CD4-positive, alpha-beta T cell treated with Interleukin-1 beta for 1 hour (primary cell): ENCODE measurements around the gene TENM3.

ENCODE experiments used
- DNase-seq, 2 donors: peaks; one replicate each; pipeline ENCODE4 v3.0.0-alpha.2; 2020 to 2022

TENM3 gene

DNA sequence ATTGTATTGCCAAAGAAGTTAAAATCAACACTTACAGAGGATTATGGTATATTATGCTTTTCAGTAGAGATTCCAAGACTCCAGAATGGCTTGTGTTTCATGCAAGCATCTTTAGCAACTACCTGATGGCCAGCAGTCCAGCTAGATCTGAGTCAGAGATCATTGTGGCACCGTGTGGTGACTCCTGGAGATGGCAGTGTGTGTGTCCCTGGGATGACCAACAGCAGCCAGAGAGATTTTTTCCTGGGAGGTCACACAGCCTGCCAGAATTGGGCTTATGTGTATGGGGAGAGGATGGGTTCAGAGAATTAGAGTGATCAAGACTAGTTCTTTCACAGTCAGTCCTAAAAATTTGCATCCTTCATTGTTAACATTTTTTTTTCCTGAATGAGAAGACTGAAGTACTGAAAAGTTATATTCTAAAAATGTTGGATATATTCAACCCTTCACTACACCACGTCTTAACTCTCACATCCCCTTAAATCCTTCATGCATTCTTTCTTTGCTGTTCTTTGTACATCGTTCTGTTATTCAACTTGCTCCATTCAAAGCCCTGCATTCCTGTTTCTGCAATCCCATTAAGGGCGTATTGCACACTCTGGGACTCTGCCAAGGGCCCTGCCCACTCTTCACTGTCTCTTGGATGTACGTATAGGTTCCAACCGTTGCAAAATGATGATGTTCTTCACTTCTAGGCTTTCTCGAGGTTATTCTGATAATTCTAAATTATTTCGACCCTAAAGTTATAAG, 12.4 kb downstream of the TENM3 start:
- no peak for DNase-seq

DNA sequence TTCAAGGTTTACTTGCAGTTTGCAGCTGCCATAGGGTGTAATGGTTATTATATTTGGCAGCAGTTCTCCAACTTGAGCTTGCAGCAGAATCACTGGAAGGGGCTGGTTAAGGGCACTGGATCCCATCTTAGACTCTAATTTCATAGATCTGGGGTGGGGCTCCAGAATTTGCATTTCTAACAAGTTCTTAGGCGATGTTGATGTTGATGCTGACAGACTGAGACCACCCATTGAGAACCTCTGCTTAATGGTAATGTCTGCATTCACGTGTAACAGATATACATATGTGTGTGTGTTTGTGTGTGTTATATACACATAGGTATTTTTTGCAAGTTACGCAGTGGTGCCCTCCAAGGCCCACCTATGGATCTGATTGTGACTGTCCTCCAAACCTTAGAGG, 13.8 kb downstream of the TENM3 start:
- no peak for DNase-seq

DNA sequence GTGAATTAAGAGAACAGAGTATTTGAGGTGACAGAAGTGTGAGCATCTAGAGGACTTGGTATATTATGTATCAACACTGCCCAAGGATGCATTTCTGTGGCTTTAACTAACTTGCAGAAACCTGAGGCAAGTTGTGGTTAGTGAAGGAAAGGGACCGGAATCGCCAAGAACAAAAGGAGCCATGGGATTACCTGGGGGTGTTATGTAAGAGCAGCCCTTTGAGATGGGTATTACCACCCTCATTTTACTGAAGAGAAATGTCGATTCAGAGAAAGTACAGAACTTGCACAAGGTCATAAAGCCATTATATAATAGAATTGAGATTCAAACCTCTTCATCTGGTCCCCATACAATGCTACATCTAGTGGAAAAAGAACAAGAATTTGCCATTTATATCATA, 14.3 kb downstream of the TENM3 start:
- no peak for DNase-seq

DNA sequence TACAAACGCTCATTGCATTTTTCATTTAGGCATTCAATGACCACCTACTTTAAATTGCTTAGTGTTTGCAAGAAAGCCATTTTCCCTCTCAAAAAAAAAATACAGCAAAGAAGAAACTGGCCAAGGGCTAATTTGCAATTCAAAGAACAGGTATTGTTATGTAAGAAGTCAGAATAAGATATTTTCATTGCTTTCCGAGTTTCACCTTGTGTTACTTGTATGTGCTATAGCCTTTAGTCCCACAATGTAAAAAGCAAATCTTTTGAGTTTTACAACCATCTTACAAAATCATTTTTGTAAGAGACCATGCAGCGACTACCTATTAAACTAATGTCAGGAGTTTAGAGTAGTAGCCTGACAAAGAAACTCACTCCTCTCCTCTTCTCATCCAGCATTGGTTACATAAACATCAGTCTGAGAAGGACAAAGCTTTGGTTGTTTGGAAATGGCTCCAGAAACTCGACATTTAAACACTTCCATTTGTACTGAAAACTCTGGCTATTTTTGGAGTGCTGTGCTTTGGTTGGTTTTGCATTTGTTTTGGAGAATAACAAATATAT, 15.3 kb downstream of the TENM3 start:
- no peak for DNase-seq

DNA sequence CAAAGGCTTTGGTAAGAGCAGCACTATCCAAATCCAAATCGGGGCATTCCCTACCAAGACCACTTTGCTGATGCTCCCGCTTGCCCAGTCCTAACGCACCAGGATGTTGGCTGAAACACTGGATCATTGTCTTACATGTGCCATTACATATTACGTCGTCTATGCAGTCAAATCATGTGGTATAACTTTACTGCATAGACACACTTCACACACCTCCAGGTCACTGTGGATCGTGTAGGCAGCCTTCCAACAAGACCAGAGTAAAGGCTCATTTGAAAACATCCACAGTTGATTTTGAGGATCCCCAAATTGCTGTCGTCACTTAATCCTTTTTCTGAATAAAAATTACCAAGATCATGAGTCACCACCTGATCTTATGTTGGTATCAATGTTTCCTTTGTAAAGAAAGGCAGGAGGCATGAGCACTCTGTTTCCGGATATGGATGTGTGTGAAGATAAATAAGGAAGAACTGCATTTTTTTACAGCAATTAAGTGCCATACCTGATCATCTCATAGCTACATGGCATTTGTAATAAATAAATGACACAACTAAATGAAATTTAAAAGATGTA, 18.5 kb downstream of the TENM3 start:
- DNase-seq, result no peak

DNA sequence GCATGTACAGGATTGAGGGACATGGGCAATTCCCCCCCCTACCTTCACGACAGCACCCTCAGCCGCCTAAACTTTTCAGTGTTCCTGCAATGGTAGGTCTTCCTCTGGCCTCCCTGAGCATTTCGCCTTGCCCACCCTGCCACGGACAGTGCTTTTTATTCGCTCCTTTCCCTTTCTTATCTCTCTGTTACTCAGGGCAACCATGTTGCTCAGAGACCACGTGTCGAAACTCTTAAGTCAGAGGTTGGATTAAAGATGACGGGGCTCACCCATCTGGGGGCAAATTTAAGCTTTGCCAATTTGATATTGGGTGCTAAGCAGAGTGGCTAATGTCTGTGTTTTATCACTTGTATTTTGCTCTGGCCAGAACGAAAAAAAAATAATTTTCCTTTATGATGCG, 20.4 kb downstream of the TENM3 start:
- no peak for DNase-seq

DNA sequence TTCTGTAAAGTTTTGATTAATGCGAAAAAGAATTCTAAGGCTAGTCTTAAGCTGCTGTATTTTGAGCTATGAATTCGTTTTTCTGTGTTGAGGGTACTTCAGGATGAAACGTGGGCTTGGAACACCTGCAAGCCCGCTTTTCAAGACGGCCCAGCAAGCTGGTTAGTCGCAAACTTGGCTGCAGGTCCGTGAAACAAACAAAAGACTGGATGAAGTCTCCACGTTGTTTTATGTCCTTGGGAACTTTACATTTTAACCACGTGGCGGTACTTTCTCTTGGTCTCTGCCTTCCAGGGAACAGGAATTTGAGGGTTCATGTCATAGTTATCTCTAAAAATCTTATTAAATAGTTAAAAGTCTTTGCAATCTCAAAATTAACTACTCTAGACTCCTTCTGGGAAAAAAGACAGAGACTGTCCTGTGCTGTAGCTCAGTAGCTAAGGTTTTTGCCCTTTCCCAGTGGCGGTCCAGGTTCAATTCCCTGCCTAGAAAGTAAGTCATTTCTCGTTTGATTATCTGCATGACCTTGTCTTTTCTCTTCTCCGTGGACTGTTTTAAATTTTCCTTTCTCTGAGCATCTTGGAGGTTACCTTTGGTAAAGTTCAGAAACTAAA, 21.0 kb downstream of the TENM3 start:
- no peak for DNase-seq

DNA sequence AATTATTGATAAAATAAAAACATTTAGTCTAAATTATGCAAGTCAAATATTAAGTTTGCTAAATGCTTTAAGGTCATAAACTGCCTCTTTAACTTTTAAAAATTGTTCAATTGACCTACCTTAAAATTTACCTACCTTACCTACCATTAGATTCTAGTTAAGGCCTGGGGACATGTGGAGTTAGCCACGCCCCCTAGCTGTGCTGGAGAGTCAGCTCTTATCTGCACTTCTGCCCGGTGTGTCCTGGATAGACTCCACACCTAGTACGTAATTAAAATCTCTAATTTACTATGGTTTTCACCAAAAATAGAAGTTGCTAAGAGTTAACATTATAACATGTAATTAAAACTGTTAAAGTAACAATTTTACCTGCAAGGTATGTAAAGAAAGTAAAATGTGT, 22.7 kb downstream of the TENM3 start:
- no peak for DNase-seq

DNA sequence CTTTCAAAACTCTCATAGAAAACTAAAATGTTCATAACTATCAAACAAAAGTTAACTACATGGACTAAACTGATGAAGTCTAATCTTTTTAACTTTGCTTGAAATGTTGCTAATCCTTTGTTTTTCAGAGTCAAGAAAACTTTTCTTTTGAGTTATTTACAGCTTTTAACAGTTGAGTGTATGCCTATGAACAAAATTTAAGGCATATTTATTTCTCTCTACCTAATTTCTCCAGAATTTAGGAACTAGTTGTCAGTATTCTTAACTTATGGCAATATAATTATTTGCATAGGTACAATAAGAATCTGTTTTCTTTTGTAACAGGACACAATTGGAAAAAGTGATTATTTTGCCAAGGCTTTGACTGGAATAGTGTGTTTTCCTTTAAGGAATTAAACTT, 23.8 kb downstream of the TENM3 start:
- no peak for DNase-seq

DNA sequence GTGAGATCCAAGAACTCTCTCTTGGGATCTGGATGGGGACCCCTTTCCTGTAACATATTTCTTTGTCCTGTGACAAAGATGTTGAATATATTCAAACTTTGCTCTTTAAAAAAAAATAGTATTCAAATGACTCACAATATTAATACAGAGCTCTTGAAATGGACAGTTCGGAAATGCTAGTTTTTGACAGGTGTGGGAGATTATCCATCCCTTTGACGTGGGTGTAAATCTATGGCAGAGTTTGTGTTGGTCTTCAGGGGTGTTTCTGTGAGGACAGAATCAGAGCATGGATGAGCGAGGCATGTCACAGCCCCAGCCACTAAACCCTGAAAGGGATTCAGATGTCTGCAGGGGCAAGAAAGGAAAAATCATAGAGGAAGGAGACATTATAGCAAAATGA, 25.8 kb downstream of the TENM3 start:
- no peak for DNase-seq

DNA sequence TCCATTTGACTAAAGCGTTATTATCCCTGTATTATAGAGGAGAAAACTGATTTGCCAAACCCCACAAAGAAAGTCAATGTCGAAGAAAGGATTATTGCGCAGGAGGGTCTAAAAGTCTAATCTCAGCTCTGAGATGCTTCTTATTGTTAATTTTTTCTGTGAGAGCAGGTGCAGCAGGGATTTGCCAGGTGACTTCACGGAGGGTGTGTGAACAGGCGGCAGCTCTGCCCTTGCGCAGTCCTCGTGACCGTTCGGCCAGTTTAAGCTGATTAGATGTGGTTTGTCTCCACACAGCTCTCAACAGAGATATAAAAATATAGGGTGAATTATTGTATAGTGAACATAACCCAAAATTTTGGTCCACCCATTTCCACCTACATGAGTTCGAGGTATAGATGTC, 28.5 kb downstream of the TENM3 start:
- no peak for DNase-seq

DNA sequence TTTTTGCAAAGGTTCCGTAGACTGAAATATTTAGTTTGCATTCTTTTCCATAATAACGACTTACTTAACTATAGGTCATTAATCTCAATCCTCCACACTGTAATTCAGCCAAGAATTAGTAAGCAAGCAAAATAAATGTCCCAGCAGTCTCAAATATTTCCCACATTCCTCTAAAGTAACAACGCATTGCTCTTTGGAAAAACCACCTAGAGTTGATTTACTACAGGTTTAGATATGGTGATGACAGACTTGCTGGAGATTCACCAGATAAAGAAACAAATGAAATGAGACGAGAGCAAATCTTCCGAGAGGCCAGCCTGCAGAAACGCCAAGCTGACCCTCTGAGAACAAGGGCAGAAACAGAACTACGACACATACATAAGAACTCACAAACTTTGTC, 28.9 kb downstream of the TENM3 start:
- no peak for DNase-seq

DNA sequence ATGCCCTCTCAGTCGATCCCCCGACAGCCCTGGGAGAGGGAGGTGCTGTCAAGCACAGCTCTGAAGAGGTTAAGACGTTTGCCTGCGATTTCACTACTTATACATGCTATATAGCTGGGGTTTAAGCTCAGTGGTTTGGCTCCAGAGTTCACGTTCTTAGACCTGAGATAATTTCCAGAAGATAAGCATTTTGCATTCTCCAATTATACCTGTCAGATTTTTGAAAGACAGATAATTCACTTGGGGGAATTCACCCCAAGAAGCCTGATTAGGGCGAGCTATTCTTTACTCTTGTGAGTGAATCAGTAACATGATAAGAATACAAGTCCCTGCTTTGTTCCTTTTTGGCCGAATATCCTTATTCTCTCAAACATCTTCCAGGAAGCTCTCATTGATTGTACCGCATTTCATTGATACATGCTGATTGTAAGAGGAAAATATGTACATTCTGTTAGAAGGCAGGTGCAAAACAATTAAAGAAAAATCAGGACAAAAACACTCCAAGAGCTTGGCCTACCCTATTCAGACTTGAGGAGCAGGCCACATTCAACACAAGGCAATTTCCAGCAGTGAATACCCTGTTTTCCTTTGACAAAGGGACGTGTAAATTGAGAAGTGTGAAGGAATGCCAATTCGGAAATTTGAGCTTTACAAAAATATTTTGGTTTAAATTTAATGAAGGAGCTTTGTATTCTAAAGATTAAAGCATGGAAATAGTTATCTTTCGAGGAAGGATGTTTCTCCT, 30.2 kb downstream of the TENM3 start:
- DNase-seq, result no peak

DNA sequence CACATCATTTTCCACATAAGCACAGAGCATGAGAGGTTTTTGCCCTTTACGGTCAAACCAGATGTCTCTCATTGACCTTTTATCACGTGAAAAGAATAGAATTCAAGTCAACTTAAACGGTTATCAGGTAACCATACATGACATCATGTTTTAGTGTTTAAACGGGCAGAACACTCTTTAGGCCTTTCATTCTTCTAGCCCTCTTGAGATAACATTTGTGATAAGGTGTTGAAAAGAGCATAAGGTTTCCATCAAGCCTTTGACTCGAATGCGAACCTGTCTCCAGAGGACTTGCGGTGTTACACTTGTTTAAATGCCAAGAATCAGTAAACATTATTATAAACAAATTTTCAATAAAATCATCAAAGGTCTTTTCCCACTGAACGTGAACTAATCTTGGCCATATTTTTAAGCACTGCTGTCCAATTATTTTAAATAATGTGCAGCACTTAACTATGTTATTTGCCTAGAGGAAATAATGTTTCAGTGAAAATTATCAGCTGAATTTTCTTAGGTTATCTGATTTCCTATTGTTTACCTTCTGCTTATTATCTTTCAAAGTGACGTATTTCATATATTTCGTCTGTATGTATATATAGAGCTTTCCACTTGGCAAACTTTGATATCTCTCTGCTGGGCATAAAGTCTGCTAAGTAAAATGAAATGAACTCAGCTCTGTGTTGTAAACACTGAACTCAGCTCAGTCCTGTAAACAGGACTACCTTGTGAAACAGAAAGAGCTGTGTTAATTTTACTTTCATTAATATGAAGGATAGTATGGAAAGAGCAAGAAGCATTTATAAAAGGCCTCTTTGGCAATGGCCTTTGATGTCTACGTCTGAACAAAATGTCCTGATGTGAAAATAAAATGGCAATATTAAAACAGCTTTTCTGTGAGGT, 33.3 kb downstream of the TENM3 start:
- DNase-seq, result no peak

DNA sequence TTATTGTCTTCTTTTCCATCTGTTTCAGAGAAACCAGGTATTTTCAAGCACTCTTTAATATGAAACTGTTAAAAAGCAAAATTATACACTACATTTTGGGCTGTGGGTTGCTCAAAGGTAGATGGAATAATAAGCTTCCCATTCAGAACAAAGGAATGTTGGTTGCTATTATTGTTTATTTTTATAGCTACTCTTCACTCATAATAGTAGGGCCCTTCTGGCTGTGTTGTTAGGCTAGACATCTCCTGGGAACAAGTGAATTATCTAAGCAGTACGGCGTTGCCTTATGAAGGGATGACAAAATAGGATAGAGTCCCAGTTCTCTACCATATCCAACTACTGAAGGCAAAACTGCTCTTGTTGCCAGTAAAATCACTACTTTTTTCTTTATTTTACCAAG, 34.2 kb downstream of the TENM3 start:
- DNase-seq, result no peak

DNA sequence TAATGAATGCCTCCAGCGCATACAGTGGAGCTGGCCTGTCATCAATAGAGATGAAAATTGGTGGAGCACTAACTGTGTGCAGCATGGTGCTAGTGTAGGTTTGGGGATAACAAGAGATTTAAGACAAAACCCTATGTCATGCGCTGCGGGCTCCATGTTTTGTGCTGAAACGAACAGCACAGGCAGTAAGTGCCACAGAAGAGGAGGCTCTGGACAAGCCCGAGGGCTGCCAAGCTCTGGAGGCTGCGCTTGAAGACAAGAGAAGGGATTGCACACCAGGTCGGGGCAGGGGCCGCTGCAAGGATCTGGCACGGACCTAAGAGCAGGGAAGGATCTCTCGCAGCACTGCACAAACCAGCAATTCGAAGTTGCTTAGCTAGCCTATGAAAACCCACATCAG, 35.5 kb downstream of the TENM3 start:
- DNase-seq, result no peak

DNA sequence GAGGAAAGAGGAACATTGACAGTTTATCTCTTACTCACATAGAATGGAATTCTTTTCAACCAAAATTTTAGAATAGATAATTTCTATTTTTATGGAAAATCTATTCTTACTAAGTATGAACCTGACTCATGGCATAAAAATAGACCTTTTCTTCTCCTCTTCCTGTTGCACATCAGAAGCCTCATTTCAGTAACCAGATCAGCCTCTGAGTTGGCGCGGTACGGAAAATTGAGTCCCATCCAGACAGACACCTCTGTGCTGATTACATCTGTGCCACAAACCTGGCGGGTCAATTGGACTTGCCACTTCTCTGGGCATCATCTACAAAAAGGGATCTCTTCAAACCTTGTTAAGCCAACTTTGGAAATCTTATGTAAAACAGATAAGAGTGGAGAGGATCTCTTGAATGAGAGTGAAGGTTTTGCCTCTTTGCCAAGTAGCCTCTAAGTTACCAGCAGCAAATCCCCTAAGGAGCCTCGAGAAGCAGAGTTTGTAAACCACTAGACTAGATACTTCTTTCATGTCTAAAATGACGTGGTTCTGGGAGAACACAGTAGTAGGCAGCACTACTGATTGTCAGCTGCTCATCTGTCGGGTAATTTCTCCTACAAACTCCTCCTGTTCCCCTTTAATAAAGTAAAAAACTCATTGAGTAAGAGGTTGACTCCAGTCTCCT, 37.4 kb downstream of the TENM3 start:
- no peak for DNase-seq

DNA sequence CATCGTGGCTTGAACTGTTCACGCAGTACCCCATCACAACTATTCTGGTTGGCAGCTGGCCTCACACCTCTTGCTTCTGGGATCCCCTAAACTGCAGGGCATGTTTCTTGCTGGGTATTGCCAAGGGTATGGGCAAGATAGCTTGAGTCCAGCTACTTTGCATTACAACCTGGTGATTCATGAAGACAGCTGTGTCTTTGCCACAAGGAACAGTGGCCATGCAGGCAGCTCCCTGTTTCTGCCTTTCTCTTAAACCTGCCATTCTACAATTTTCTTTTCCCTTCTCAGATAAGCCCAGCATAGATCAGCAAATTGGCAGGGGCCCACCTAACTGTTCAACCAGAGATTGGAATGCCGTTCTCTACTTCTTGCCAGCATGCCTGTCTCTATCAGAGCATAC, 42.8 kb downstream of the TENM3 start:
- DNase-seq, result no peak

DNA sequence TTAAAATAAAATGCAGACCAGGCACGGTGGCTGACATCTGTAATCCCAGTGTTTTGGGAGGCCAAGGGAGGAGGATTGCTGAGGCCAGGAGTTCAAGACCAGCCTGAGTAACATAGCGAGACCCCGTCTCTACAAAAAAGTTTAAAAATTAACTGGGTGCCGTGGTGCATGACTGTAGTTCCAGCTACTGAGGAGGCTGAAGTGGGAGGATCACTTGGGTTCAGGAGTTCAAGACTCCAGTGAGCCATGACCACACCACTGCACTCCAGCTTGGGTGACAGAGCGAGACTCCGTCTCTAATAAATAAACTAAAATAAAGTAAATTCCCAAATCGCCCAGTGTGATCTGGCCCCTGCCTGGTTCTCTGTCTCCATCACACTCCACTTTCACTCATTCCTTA, 43.7 kb downstream of the TENM3 start:
- DNase-seq, result no peak

DNA sequence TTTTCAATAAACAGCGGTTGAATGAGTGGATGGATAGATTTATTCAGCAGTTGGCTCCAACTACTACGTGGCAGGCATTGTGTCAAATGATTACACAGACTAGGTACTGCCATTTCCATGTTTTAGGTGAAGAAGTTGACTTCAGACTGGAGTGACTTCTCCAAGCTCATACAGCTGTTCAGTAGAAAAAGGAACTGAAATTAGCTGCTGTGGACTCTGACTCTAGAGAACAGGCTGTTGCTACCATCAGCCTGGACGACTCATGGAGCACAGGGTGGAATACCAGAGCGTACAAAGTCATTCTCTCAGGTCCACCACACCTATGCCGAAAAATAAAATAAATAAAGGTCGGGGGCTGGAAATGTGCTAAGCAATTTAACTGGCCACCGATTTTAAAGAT, 45.3 kb downstream of the TENM3 start:
- no peak for DNase-seq

DNA sequence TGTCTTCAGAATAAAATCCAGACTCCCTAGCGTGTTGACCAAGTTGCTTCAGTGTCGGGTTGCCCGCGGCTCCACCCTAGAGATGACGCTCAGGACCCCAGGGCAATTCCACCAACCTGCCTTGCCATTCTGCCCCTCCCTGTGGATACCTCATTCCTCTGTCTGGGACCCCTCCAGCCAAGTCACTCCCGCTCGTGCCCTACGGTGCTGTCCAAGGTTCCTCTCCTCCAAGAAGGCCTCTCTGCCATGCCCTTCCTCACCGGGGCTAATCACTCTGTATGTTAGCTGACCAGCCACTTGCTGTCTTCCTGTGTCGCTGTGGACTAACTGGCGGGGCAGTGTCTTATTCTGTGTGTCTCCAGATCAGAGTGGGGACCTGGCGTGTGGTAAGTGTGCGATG, 46.6 kb downstream of the TENM3 start:
- no peak for DNase-seq

DNA sequence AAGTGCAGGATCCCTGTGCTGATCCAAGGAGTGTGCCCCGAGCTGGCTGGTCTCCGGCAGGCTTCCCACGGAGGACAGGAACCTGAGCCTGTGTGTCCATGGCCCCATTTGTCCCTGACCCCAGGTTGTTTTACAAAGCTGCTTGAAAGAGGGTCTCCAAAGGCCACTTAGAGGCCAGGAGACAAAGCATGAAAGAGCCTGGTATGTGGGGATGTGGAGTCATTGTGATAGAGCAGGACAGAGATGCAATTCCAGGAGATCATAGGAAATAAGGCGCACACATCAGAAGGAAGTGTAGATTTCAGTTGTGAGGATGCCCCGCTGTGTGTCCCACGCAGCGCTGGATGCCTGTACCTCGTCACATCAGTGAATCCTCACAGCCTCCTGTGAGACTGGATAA, 48.0 kb downstream of the TENM3 start:
- no peak for DNase-seq
